Umbilical cord (tissue), 2 donors: ENCODE measurements around the gene USP32. TPM values are rescaled to one million over a fixed set of nuclear protein-coding genes. Genes with fewer than 3 reads are reported as not detected.

Experiments
- DNase-seq: peaks from one replicate; pipeline ENCODE4 v3.0.0-alpha.2; 2015; ENCODE audit warnings: low spot score
- total RNA-seq: library from RNA; depleted of rRNA; stranded (reverse); fragments of >200 nt; gene quantifications from one replicate; pipeline ENCODE4 v1.2.3, GENCODE V29; 2014; ENCODE audit warnings: low replicate concordance; ENCODE audit not compliant: insufficient read depth

The USP32 gene
- total RNA-seq, 1 donor from 2014 or later: 40.2 TPM

DNA sequence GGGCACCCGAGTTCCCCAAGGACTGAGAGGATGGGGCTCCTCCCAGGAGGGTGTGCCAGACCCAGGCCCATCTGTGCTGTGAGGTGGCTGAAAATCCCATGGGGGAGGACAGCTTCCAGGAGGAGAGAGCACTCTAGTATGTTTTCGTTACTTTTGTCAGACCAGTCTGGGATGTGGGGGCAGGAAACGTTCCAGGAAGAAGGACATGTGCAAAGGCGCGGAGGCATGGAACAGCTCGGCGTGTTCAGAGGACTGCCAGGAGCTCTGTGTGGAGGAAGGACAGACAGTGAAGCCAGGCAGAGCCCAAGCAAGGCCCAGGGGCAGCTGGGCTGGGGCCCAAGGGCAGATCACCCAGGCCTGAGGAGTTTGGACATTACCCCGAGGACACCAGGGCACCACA is 235.2 kb downstream of the USP32 start:
- DNase-seq: no peak

DNA sequence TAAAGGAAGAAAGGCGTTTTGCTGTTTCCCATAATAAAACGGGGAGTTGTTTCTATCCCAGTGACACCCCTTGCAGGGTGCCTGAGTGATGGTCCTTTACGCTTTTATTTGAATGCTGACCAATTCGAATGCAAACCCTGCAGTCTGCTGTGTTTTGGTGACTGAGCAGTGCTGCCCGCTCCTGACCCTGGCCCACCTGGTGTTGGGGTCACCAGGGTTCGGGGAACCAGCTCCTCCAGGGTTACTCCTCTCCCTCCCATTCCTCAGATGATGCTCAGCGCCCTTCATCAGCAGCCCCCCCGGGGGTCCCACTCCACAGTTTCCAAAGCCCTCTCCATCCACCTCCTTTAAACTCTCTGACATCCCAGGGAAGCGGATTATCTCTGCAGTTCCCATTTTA is 236.1 kb downstream of the USP32 start:
- DNase-seq: no peak

DNA sequence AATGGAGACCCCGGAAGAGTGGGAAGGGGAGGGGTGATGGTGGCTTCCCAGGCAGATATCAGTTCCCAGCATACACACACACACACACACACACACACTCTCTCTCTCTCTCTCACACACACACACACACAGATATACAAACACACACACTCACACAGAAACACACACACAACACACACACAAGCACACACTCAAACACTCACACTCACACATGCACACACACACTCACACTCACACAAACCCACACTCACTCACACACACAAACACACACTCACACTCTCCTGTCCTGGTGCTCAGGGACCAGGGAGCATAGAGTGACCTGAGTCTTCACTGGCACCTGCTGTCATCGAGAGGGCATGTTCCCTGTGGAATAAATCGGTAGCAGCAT is 236.5 kb downstream of the USP32 start:
- DNase-seq: no peak

DNA sequence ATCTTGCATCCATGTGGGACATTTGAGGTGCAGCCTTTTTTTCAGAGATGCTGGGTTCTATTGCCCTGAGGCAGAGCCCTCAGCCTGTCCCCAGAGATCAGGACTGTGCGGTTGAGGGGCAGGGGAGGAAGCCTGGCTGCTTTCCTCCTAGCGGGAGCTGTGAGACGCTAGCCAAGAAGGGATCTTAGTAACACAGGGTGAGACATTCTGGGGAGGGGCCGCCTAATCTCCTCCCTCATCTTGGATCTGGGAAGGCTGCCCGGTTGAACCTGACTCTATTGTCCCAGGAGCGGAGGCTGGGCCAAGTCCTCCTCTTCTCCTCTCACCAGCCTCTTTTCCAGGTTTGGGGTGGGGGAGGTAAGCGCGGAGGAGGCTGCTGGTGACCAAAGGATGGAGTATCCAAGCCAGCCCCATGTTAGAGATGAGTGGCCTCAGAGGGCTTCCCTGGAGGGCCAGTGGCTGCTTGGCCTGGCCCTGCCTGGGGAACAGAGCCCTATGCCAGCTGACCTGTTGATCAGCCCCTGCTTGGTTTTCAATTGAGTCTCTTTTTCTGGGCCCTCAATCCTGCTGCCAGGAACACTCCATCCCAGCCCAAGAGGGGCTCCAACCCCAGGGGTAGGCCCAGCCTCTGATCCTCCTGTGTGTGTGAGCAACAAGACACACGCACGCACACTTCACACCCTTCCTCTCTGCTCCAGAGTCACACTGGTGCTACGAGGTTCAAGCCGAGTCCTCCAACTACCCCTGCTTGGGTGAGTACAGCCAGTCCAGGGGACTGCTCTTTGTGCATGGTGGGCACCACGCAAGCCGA is 237.1 kb downstream of the USP32 start:
- DNase-seq: peak; percentile 34

DNA sequence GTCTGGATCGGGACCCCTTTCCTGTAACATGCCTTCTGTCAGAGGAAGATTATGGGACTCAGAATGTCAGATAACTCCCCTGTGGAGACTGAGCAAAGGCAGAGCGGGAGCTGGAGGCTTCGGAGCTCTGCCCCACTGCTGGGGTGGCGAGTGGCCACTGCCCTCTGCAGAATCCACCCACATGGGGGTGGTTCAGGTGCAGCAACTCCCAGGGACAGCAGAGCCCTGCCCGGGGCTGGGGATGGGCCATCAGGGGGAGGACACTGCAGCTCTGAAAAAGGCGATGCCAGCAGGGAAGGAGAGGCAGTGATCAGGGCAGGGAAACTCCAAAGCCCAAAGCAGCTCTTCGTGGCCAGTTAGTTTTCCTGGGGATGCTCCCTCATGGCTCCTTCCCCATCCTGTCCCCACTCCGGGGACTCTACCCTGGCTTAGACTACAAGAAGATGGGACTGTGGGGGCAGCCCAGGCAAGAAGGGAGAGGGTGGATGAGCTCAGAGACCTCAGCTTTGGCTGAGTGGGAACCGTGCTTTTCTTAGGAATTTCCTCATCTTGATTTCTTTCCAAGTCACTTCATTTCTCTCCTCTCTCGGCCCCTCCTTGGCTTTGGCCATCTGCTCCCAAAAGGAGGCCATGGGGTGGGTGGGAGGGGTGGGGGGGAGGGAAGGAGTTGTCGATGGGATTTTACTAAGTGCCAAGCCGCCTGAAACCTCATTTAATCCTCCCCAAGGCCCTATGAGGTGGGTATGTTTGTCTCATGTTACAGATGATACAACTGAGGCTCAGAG is 238.1 kb downstream of the USP32 start:
- no peak for DNase-seq

DNA sequence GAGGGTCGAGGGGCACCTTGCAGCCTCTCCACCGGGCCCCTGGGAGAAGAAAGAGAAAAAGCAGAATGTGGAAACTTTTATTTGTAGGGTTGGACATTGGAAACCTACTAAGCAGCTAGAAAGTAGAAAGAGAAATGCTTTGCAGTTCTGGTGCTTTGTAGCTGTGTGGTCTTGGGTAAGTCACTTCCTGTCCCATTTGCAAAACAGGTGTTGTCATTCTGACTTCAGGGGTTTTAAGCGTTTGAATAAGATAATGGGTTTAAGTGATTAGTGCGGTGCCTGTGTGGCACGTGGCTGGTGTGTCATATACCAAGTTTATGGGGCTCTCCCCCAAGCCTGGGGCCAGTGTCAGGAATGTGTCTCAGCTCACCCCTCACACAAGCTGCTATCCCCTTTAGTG is 240.6 kb downstream of the USP32 start:
- DNase-seq: no peak

DNA sequence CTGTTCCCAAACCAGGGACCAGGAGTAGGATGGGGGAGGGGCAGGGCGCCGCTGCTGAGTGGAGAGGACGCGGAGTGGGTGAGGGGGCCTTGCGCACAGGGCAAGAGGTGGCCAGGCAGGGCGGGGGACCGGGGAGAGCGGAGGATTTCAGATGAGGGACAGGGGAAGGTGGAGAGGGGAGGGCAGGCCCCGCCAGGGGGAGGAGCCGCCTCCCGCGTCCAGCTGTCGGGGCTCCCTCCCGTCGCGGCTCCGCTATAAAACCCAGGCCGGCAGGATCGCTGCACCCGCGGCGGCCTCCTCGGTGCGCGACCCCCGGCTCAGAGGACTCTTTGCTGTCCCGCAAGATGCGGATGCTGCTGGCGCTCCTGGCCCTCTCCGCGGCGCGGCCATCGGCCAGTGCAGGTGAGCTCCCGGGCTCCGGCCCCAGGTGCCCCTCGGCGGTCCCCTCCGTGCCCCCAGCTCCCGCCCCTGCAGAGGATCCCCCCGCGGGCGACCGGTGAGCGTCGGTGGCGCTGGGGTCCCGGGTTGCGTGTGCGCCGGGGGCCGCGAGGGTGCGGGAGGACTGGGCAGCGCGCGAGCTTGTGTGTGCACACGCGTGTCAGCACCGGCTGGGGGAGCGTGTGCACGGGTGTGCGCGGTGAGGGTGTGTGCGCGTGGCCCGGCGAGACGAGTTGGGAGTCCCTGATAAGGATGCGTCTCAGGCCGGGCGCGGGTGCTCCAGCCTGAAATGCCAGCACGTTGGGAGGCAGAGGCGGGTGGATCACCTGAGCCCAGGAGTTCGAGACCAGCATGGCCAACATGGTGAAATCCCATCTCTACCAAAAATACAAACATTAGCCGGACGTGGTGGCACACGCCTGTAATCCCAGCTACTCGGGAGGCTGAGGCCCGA is 242.0 kb downstream of the USP32 start, which contains the start of gene CA4:
Gene CA4 (plus strand): TSS at position 283 of the 892 bp plus-strand sequence. CDS start 62 bp downstream, at position 345.
- no peak for DNase-seq

DNA sequence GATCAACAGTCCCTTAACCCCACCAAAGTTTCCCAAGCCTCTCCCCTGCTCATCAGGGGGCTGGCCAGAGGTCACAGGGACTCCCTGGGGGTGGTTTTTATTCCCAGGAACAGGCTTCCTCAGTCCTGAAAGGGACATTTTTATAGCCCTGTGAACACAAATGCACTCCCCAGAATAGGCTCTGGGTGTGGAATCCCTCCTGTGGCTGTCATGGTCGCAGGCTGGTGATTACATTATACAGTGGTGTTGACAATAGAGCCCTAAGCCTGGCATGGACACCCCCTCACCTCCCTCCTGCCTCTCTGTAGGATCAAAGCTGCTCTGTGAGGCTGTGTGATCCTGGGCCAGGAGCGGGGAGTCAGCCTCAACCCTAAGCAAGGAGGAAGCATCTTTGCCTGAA is 243.6 kb downstream of the USP32 start:
- no peak for DNase-seq

DNA sequence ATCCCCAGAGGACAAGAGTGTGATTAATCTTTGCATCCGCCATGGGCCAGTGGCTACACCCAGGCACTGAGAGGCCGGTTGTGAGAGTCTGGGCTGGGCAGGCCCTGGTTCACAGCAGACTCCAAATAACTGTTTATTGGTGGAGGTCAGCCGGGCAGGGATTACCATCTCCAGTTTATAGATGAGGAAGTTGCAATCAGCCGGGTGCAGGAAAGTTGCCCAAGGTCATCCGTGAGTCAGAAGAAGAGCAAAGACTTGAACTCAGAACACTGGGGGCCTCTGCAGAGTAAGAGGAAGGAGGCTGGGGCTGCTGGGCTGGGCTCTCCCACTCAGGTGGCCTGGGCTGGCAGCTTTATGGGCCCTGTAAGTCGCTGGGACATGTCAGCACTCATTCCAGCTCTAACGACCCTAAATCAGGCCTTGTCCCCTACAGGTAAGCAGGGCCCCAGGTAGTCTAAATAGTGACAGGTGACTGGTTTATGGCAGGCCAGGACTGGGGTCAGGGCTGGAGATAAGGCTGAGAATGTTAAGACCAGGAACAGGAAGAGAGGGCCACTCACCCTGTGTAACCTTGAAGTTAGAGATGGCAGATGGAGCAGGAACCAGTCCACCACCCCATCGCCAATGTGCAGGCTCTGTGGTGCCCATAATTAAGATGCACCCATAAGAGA is 244.2 kb downstream of the USP32 start:
- DNase-seq: no peak

DNA sequence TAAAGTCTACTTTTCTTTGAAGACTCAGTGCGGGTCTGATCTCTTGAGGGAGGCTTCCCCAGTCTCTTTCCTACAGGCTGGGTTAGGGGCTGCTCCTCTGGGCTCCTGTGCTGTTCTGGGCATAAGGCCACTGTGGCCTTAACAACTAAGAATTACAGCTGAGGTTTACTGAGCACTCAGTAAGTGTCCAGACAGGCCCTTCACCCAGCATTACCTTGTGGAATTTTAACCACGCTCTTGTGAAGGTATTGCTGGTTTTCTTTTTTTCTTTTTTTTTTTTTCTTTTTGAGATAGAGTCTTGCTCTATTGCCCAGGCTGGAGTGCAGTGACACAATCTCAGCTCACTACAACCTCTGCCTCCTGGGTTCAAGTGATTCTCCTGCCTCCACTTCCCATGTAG is 245.7 kb downstream of the USP32 start:
- no peak for DNase-seq

DNA sequence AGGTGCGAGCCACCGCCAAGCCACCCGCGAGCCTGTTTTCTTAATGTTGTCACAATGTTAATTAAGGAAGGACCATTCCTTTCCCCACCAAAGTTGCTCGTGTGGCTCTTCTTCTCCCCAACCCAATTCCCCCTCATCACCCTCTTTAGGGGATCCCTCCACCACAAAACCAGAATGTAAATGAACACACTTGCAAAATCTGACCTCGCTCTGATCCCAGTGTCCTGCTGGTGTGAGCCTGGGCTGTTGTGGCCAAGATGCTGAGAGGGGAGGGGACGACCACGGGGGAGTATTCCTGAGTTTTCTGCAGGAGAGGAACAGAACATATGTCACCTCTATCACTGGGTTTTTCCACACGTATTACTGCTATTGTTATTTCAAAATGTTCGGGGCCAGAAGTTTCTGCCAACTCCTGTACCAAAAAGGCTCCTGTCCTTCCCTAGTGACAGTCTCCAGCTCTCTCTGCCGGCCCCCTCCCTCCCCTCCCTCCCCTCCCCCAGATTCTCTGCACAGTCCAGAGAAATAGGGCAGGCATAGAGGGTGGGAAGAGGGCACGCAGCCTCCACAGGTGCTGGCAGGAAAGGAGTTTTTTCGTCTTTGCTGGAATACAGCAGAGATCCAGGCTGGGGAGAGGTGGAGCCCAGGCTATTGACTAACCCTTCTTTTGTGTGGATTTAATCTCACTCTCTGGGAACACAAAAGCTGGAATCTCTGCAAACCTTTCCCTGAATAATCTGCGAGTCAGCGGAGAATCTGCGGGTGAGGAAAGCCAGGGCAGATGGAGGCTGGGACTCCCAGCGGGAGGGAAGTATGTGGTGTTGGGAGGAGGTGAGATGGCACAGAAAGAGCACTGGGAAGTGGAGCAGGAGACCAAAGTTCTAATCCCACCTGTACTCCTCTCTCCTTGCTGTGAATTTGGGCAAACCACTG is 246.7 kb downstream of the USP32 start:
- DNase-seq: no peak

DNA sequence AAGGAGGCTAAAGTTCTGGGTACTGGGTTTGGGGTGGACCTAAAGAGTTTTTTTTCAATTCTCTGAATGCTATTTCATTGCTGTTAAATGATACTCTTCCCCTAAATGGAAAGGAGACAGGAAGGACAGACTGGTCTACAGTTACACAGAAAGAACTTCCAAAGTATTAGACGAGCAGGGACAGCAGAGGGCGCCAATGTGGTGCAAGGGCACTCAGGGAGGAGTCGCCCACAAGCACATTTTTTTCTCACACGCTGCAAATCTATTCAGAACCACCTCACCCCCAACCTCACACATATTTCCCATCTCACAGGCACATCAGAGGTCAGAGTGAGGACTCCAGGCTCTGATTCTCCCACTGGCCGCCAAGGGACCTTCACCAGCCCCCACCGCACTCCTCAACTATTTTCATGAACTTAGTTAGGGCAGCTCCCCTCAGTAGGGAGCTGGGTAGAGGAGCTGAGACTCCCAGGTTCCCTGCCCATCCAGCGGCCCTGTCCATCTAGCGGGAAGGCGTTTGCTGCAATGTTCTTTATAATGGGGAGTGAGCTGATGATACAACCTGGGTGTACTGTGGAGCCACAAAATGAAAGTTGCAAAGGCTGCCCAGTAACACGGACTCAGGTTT is 248.9 kb downstream of the USP32 start:
- DNase-seq: peak; percentile 83

DNA sequence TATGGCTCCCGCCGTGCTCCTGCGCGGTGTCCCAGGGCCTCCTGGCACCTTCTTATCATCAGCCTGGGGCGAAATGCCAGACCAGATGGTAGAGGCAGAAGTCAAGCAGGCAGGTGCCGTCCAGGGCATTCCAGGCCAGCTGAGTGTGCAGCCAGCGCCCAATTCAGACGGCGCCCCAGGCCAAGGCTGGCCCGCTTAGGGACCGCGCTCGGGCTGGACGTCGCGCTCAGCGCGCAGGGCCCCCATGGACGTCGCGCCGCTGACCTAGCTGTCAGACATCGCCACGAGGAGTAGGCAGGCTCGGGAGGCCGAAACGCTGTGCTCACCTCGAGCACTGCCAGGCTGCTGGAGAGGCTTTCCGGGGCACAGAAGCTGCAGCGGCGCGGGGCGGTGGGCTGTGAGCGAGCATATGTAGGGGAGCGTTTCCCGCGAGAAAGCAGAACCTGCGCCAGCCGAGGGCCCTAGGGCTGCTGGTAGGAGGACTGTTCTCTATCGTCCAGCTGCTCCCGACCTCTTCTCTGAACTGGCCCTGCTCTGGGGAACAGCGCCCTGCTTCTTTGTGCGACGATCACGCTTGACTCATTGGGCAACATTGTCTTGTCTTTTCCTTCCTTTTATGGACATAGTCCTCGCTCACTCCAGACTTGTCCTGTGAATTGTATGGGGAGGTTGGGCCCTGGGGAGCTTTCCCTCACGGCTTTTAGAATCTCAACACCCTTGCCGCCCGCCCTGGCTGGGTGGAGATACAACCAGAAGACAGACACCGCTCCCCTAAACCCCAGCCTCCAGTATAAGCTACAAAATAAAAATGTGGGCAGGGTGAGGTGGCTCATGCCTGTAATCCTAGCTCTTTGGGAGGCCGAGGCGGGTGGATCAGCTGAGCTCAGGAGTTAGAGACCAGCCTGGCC is 250.6 kb downstream of the USP32 start:
- DNase-seq: peak; percentile 38

DNA sequence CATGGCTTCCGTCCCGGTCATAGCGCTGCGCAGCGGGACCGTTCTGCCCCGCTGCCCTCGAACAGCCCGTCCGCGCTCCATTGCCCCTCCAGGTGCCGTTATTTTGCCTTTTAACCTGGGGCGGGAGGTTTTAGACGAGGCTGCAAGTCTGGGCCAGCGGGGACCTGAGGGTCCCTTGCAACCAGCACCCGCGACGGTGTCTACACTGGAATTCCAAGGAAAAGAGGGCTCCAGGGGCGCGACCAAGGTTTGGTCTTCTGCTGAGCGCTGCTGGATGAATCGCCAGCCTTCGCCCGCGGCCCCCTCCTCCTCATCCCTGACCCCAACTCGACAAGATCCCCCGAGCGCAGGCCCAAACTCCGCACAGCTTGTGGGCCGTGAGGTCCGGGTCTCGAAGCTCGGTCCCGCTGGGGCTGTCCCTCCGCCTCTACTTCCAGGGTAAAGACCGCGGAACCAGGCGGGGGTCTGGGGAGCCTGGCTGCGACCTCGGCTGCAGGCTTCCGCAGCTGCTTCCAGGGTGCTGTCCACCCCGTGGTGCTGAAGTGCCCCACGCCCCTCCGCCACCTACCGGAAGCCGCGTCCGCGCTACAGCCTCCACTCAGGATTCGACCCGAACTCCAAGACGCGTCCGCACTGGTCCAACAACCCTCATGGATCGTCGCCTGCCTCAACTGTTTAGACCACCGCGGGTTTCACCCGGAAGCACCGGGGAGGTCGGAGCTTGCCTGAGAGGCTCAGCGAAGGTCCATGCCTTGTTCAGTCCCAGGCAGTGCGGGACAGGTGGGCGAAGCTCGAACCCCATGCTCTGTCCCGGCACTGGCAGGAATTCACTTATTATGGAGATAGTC is 252.3 kb downstream of the USP32 start:
- DNase-seq: peak; percentile 59

DNA sequence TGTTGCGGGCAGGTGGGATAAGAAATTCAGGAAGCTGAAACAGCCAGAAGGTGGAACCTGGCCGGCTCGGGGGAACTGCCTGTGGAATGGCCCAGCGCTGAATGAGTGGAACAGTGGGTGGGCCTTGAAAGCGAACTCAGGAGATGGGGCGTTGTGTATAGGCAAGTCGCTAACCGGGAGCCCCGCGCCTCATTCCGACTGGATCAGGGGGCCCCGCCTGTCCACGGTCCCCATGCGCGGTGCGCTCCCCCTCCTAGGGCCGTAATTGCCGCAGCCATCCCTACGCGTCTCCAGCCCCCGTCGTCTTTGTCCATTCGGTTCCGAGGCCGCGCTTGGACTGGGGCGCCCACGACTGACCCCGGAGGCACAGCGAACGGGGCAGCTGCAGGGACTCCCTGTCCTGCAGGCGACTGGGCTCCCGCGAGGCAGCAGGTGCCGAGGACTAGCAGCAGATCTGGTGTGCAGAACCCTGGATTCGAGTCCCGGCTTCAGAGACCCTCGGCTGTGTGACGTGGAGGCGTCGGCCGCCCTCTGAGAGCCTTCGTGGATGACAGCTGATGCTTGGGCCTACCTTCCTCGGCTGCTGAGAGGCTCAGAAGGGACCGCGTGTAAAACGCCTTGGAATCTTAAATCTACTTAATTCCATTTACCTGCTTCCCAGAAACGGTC is 253.0 kb downstream of the USP32 start:
- DNase-seq: no peak

DNA sequence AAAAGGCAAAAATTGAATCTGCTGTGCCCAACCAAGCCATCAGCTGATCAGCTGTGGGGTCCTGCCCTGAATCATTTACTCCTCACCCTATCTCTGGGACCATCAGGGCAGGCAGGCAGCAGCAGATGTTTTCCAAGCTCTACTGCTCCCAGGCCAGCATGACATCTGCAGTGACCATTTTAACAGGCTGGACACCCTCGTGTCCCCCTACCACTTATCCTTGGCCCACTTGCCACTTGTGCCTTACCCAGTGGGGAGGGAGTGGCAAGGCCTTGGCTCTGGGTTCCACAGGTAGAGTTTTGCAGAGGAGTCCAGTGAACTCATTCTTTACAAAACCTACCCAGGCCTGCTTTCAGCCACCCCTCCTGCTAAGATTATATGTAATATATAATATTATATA is 254.2 kb downstream of the USP32 start:
- no peak for DNase-seq
